ENCODE results near the gene SPTSSB.

GRCh38 chr3:161358488-161358887 is 12.8 kb downstream of the SPTSSB start:
- no peak for TF ChIP-seq CTCF (IDR thresholded peaks at IDR 0.05)
- TF ChIP-seq EP300 (IDR thresholded peaks at IDR 0.05) = no peak
- no peak for TF ChIP-seq POLR2AphosphoS5 (IDR thresholded peaks at IDR 0.05)
- TF ChIP-seq POLR2A (IDR thresholded peaks at IDR 0.05) = no peak

Measured in gastroesophageal sphincter (tissue), 3 donors.